Bronchial epithelial cell (primary cell): Measurements from ENCODE around the gene SNAPIN. TPM values are rescaled to one million over a fixed set of nuclear protein-coding genes. Genes with fewer than 3 reads are reported as not detected.

Source experiments
- DNase-seq: peaks from one replicate; pipeline ENCODE4 v3.0.0-alpha.2; 2010; ENCODE audit warnings: low read depth
- FAIRE-seq: peaks from 2 replicates; lab custom pipeline; 2011; peaks lifted over from hg19 to GRCh38; lab: Jason Lieb, UNC
- H3K27me3 ChIP-seq: 2 replicates; pipeline ENCODE4 v1.5.1; 2011; ENCODE audit warnings: low read length; ENCODE audit not compliant: control insufficient read depth, insufficient read depth
- H3K36me3 ChIP-seq: 2 replicates; pipeline ENCODE4 v1.5.1; 2011; ENCODE audit warnings: low read length; ENCODE audit not compliant: control insufficient read depth, insufficient read depth
- H3K4me3 ChIP-seq: 2 replicates; pipeline ENCODE4 v1.5.1; 2011; ENCODE audit warnings: mild to moderate bottlenecking, low read depth, low read length, control low read depth
- total RNA-seq: library from RNA; depleted of rRNA; stranded (reverse); fragments of >200 nt; gene quantifications from 2 replicates; pipeline ENCODE4 v1.2.1, GENCODE V29; 2014
- TF ChIP-seq, protein P1 (sequence below): IDR thresholded peaks from 2 replicates; pipeline ENCODE4 v1.5.1; 2011; ENCODE audit warnings: mild to moderate bottlenecking, moderate library complexity, low read length, control low read depth, inconsistent platforms; ENCODE audit not compliant: insufficient read depth, severe bottlenecking

Gene SNAPIN
- total RNA-seq, 1 donor from 2014 or later = 59.5 TPM

- TF ChIP-seq, protein P1, sequence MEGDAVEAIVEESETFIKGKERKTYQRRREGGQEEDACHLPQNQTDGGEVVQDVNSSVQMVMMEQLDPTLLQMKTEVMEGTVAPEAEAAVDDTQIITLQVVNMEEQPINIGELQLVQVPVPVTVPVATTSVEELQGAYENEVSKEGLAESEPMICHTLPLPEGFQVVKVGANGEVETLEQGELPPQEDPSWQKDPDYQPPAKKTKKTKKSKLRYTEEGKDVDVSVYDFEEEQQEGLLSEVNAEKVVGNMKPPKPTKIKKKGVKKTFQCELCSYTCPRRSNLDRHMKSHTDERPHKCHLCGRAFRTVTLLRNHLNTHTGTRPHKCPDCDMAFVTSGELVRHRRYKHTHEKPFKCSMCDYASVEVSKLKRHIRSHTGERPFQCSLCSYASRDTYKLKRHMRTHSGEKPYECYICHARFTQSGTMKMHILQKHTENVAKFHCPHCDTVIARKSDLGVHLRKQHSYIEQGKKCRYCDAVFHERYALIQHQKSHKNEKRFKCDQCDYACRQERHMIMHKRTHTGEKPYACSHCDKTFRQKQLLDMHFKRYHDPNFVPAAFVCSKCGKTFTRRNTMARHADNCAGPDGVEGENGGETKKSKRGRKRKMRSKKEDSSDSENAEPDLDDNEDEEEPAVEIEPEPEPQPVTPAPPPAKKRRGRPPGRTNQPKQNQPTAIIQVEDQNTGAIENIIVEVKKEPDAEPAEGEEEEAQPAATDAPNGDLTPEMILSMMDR = no peak
- FAIRE-seq (no peak), DNase-seq (no peak)
- Histone ChIP-seq H3K27me3 (no peaks in the 10 kb centered on the region), H3K4me3 (no peak overlapping the region), H3K36me3 (peaks cover 19% of the 10 kb centered on the region)
Measured at GRCh38 chr1:153643816-153644215, 14.7 kb upstream of the SNAPIN start.

- Histone ChIP-seq H3K4me3 (no peak overlapping the region), H3K27me3 (no peaks in the 10 kb centered on the region), H3K36me3 (peaks cover 12% of the 10 kb centered on the region)
- DNase-seq = no peak
- no peak for FAIRE-seq
- TF ChIP-seq, protein P1 = no peak
Measured at GRCh38 chr1:153646672-153647345, 11.7 kb upstream of the SNAPIN start.

DNA sequence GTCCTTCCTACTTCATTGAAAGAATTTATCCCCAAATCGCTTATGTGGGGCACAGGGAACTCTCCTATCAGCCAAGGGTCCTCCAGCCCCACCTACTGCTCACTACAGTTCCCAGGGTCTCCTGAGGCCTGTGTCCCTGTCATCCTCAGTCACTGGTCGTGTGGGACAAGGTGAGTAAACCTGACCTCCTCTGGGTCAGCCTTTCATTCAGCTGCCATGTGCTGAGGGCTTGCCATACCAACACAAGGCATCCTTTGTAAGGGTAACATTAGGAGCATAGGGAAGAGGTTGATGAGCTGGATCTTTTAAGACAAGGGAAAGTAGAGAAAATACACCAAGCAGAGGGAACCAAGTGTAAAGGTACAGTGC lies 11.2 kb upstream of the SNAPIN start:
- Histone ChIP-seq H3K36me3 (peaks cover 8% of the 10 kb centered on the region), H3K4me3 (no peak overlapping the region), H3K27me3 (no peaks in the 10 kb centered on the region)
- no peak for FAIRE-seq
- TF ChIP-seq, protein P1 = no peak
- no peak for DNase-seq

- Histone ChIP-seq H3K36me3 (peaks cover 8% of the 10 kb centered on the region), H3K27me3 (no peaks in the 10 kb centered on the region), H3K4me3 (no peak overlapping the region)
- TF ChIP-seq, protein P1 = no peak
- FAIRE-seq (no peak), DNase-seq (no peak)
Measured at GRCh38 chr1:153648000-153648643, 10.4 kb upstream of the SNAPIN start.

DNA sequence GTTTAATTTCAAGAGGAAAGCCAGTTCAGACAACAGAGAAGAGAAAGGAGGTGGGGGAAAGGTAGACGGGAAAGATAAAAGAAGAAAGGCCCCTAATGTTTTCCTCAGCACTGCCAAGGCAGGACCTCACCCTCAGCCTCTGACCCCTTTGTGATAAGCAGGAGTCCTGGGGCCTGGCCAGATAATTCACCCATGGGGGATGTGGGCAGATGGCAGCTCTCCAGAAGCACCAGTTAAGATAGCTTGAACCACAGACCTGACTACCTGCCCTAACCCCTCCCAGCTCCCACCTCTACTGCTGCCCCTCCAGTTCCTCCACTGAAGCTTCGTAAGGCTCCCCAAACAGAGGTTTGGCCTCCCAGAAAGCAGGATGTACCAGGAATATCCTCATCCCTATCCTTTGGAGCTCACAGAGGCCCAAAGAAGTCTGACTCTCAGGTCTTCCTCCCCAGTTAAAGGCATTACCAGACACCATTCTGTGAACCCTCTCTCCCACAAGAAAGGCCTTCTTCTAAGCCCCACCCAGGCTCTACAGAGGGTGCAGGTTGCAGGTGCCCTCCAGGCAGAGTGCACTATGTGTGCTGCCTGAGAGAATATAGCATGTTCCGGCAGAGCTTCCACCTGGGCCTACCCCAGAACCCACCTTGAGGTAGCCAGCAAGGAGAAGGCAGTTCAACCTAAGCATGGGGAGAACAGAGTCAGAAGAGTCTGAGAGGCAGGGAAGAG lies 9.2 kb upstream of the SNAPIN start:
- FAIRE-seq = no peak
- no peak overlapping the region for H3K4me3 ChIP-seq
- no peaks in the 10 kb centered on the region for H3K27me3 ChIP-seq
- TF ChIP-seq, protein P1 = no peak
- peaks cover 3% of the 10 kb centered on the region for H3K36me3 ChIP-seq
- DNase-seq = no peak
